DND-41 (cell line): ENCODE results near the gene TNPO3.

Experiments used
- ATAC-seq: fragments of 200-7000 bp; cut with Tn5 transposase; 3 replicates; pipeline ENCODE4 v1.9.1; 2021; ENCODE audit warnings: low read depth; ENCODE audit not compliant: insufficient read depth
- DNase-seq: peaks from one replicate; pipeline ENCODE4 v3.0.0-alpha.2; 2020
- H2AFZ ChIP-seq: 2 replicates; pipeline ENCODE4 v1.6.0; 2012; ENCODE audit warnings: low read depth, low read length
- H3K27ac ChIP-seq: 2 replicates; pipeline ENCODE4 v1.5.1; 2012; ENCODE audit warnings: low read length, inconsistent platforms
- H3K27me3 ChIP-seq: fragments of 200-600 bp; sonication (generic); 2 replicates; pipeline ENCODE4 v1.6.0; 2012; ENCODE audit warnings: low read length, mild to moderate bottlenecking, inconsistent platforms; ENCODE audit not compliant: insufficient read depth, poor library complexity
- H3K36me3 ChIP-seq: 2 replicates; pipeline ENCODE4 v1.5.1; 2012; ENCODE audit warnings: low read length, inconsistent platforms; ENCODE audit not compliant: insufficient read depth
- H3K4me1 ChIP-seq: 2 replicates; pipeline ENCODE4 v1.5.1; 2012; ENCODE audit warnings: mild to moderate bottlenecking, low read length; ENCODE audit not compliant: insufficient read depth
- H3K4me2 ChIP-seq: 2 replicates; pipeline ENCODE4 v1.6.0; 2012; ENCODE audit warnings: mild to moderate bottlenecking, moderate library complexity, low read length, inconsistent platforms; ENCODE audit not compliant: insufficient read depth
- H3K4me3 ChIP-seq, 2 experiments: fragments of 200-600 bp in 1 of 2; shearing (Covaris generic) in 1 of 2; 2 replicates each; pipeline ENCODE4 v1.5.1; 2012 to 2016; ENCODE audit warnings: inconsistent platforms in 2 of 2, low read length in 2 of 2, mild to moderate bottlenecking in 2 of 2, low read depth in 1 of 2, moderate library complexity in 1 of 2
- H3K79me2 ChIP-seq: 2 replicates; pipeline ENCODE4 v1.6.0; 2012; ENCODE audit warnings: low read length, inconsistent platforms; ENCODE audit not compliant: insufficient read depth
- H3K9ac ChIP-seq: 2 replicates; pipeline ENCODE4 v1.6.0; 2012; ENCODE audit warnings: low read depth, mild to moderate bottlenecking, inconsistent platforms, low read length, moderate library complexity
- H3K9me3 ChIP-seq: 2 replicates; pipeline ENCODE4 v1.5.1; 2012; ENCODE audit warnings: low read length, moderate library complexity, mild to moderate bottlenecking, inconsistent platforms; ENCODE audit not compliant: insufficient read depth, severe bottlenecking
- H4K20me1 ChIP-seq: 2 replicates; pipeline ENCODE4 v1.6.0; 2012; ENCODE audit warnings: low read length; ENCODE audit not compliant: insufficient read depth
- CTCF ChIP-seq: IDR thresholded peaks from 2 replicates; pipeline ENCODE4 v1.5.1; 2012; ENCODE audit warnings: borderline replicate concordance, low read length, moderate library complexity, mild to moderate bottlenecking; ENCODE audit not compliant: poor library complexity, severe bottlenecking; ENCODE audit errors: extremely low read depth
- EZH2 ChIP-seq: IDR thresholded peaks from 3 replicates; pipeline ENCODE4 v1.6.1; 2012; ENCODE audit warnings: borderline replicate concordance, low read depth, mild to moderate bottlenecking, moderate library complexity, low read length, inconsistent platforms; ENCODE audit not compliant: severe bottlenecking

The TNPO3 gene

GRCh38 chr7:128934361-128935341, 120.3 kb downstream of the TNPO3 start:
- no peaks in the 10 kb centered on the region for H3K27me3 ChIP-seq
- H3K4me2 ChIP-seq, result no peak overlapping the region

GRCh38 chr7:128933180-128933891, 121.6 kb downstream of the TNPO3 start:
- no peaks in the 10 kb centered on the region for H4K20me1 ChIP-seq
- no peaks in the 10 kb centered on the region for H3K36me3 ChIP-seq
- TF ChIP-seq EZH2, result no peak
- no peak for TF ChIP-seq CTCF
- no peak overlapping the region for H3K4me3 ChIP-seq
- no peaks in the 10 kb centered on the region for H3K27me3 ChIP-seq
- DNase-seq (peak; percentile 36), ATAC-seq (peak; percentile 81)
- no peak overlapping the region for H2AFZ ChIP-seq
- no peaks in the 10 kb centered on the region for H3K79me2 ChIP-seq
- no peak overlapping the region for H3K4me2 ChIP-seq
- no peaks in the 10 kb centered on the region for H3K9me3 ChIP-seq
- H3K27ac ChIP-seq, result no peak overlapping the region
- H3K9ac ChIP-seq, result no peak overlapping the region
- H3K4me1 ChIP-seq, result no peaks in the 10 kb centered on the region

More at GRCh38 chr7:128934361-128935341, 120.3 kb downstream of the TNPO3 start:
- H3K9me3 ChIP-seq, result no peaks in the 10 kb centered on the region
- no peaks in the 10 kb centered on the region for H3K4me1 ChIP-seq
- no peak overlapping the region for H3K27ac ChIP-seq
- ATAC-seq, result no peak
- no peak overlapping the region for H3K9ac ChIP-seq
- no peaks in the 10 kb centered on the region for H3K79me2 ChIP-seq
- H2AFZ ChIP-seq, result no peak overlapping the region
- no peak overlapping the region for H3K4me3 ChIP-seq
- no peak for TF ChIP-seq CTCF
- TF ChIP-seq EZH2, result no peak
- H4K20me1 ChIP-seq, result no peaks in the 10 kb centered on the region
- no peak for DNase-seq
- no peaks in the 10 kb centered on the region for H3K36me3 ChIP-seq

- no peaks in the 10 kb centered on the region for H3K9me3 ChIP-seq
- H2AFZ ChIP-seq, result no peak overlapping the region
- no peak overlapping the region for H3K27ac ChIP-seq
- TF ChIP-seq EZH2, result no peak
- no peak for TF ChIP-seq CTCF
- no peaks in the 10 kb centered on the region for H3K27me3 ChIP-seq
- no peaks in the 10 kb centered on the region for H3K4me1 ChIP-seq
- H4K20me1 ChIP-seq, result no peaks in the 10 kb centered on the region
- no peak overlapping the region for H3K9ac ChIP-seq
- peak; percentile 32 for DNase-seq
- H3K4me2 ChIP-seq, result no peak overlapping the region
- no peaks in the 10 kb centered on the region for H3K36me3 ChIP-seq
- ATAC-seq, result peak; percentile 57
- no peaks in the 10 kb centered on the region for H3K79me2 ChIP-seq
- no peak overlapping the region for H3K4me3 ChIP-seq
Measured at GRCh38 chr7:128932862-128933179, 122.1 kb downstream of the TNPO3 start.
